Vagina (tissue), 2 donors: ENCODE measurements around the gene NAA16.

ENCODE experiments used
- CTCF ChIP-seq, 3 experiments: fragments of 450-650 bp in 2 of 3; fragments of 200-600 bp in 1 of 3; sonication (generic) in 1 of 3; IDR thresholded peaks; one replicate each; pipeline ENCODE4 v1.5.1; 2017 to 2019; ENCODE audit warnings: antibody characterized with exemption in 3 of 3, mild to moderate bottlenecking in 2 of 3, moderate library complexity in 2 of 3
- POLR2A ChIP-seq, 2 donors: fragments of 450-650 bp; IDR thresholded peaks; one replicate each; pipeline ENCODE4 v1.6.1; 2017; ENCODE audit warnings: antibody characterized with exemption in 2 of 2, mild to moderate bottlenecking in 2 of 2, moderate library complexity in 2 of 2
- POLR2AphosphoS5 ChIP-seq, 2 donors: sonication (generic); formaldehyde crosslinking; IDR thresholded peaks; one replicate each; pipeline ENCODE4 v1.9.0; 2017; ENCODE audit warnings: antibody characterized with exemption in 2 of 2, mild to moderate bottlenecking in 2 of 2, low read depth in 1 of 2; ENCODE audit not compliant: insufficient read depth in 1 of 2

DNA sequence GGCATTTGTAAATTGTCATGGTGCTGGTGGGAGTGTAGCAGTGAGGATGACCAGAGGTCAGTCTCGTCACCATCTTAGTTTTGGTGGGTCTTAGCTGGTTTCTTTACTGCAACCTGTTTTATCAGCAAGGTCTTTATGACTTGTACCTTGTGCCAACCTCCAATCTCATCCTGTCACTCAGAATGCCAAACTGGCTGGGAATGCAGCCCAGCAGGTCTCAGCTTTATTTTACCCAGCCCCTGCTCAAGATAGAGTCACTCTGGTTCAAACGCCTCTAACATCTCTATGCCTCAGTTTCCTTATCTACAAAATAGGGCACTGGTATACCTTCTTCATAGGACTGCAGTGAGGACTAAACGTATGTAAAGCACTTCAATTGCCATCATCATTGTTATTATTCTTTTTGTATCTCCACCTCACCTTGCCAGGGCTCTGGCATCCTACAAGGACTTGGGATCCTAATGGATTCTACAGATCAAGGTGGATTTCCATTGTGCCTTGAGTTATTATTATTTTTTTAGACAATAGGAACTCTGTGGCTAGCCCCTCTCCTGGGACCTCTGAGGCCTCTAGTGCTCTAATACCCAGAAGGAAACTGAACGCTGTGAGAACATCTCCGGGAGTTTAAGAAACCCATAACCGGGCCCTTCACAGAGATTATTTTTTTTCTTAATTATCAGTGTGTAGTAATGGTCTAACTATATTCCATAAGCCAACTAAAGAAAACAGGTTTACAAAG is 77.2 kb downstream of the NAA16 start:
- TF ChIP-seq CTCF (IDR thresholded peaks at IDR 0.05) (no peak), POLR2A (IDR thresholded peaks at IDR 0.05) (no peak), POLR2AphosphoS5 (IDR thresholded peaks at IDR 0.05; ENCODE audit: insufficient read depth in 1 of 2, low read depth in 1 of 2) (no peak)
